Parathyroid adenoma (tissue), 2 donors: ENCODE results near the gene AFAP1L2.

Experiments
- H2AFZ ChIP-seq: fragments of 300-600 bp; sonication (generic); one replicate; pipeline ENCODE4 v1.7.0; 2017; ENCODE audit warnings: antibody characterized with exemption, mild to moderate bottlenecking
- H3K27ac ChIP-seq: fragments of 300-600 bp; sonication (generic); one replicate; pipeline ENCODE4 v1.7.0; 2017
- H3K27me3 ChIP-seq: fragments of 300-600 bp; sonication (generic); one replicate; pipeline ENCODE4 v1.7.0; 2017; ENCODE audit warnings: low read length; ENCODE audit not compliant: control insufficient read depth, insufficient read depth
- H3K36me3 ChIP-seq: fragments of 300-600 bp; sonication (generic); one replicate; pipeline ENCODE4 v1.7.0; 2017; ENCODE audit warnings: low read length; ENCODE audit not compliant: control insufficient read depth, insufficient read depth
- H3K4me1 ChIP-seq: fragments of 300-600 bp; sonication (generic); one replicate; pipeline ENCODE4 v1.7.0; 2017; ENCODE audit warnings: control low read depth
- H3K4me2 ChIP-seq: fragments of 300-600 bp; sonication (generic); one replicate; pipeline ENCODE4 v1.7.0; 2017; ENCODE audit warnings: low read length
- H3K4me3 ChIP-seq: fragments of 300-600 bp; sonication (generic); one replicate; pipeline ENCODE4 v1.7.0; 2017; ENCODE audit warnings: low read depth, low read length
- H3K79me2 ChIP-seq: fragments of 300-600 bp; sonication (generic); one replicate; pipeline ENCODE4 v1.7.0; 2017; ENCODE audit warnings: control low read depth
- H3K9ac ChIP-seq: fragments of 300-600 bp; sonication (generic); one replicate; pipeline ENCODE4 v1.7.0; 2017; ENCODE audit warnings: mild to moderate bottlenecking
- H3K9me3 ChIP-seq: fragments of 300-600 bp; sonication (generic); one replicate; pipeline ENCODE4 v1.7.0; 2017; ENCODE audit warnings: low read length; ENCODE audit not compliant: control insufficient read depth
- CTCF ChIP-seq: fragments of 300-600 bp; sonication (generic); IDR thresholded peaks from one replicate; pipeline ENCODE4 v1.7.0; 2017; ENCODE audit warnings: antibody characterized with exemption, mild to moderate bottlenecking
- donor health status: primary hyperparathyroidism.

The AFAP1L2 gene

GRCh38 chr10:114343623-114344505, 60.4 kb downstream of the AFAP1L2 start:
- Histone ChIP-seq H3K79me2 (peaks cover 52% of the 10 kb centered on the region), H3K9me3 (no peaks in the 10 kb centered on the region), H3K4me3 (no peak overlapping the region), H3K27ac (peak overlapping the region; percentile 74), H3K9ac (no peak overlapping the region), H3K4me1 (peaks cover 65% of the 10 kb centered on the region), H2AFZ (no peak overlapping the region), H3K36me3 (no peaks in the 10 kb centered on the region), H3K27me3 (no peaks in the 10 kb centered on the region), H3K4me2 (peak overlapping the region; percentile 19)
- TF ChIP-seq CTCF = no peak

GRCh38 chr10:114342976-114343375, 61.3 kb downstream of the AFAP1L2 start:
- Histone ChIP-seq H3K4me1 (peaks cover 59% of the 10 kb centered on the region), H2AFZ (no peak overlapping the region), H3K4me3 (no peak overlapping the region), H3K36me3 (no peaks in the 10 kb centered on the region), H3K9me3 (no peaks in the 10 kb centered on the region), H3K27me3 (no peaks in the 10 kb centered on the region), H3K27ac (peak overlapping the region; percentile 74), H3K79me2 (peaks cover 60% of the 10 kb centered on the region), H3K4me2 (peak overlapping the region; percentile 21), H3K9ac (no peak overlapping the region)
- TF ChIP-seq CTCF = no peak

GRCh38 chr10:114340816-114341215, 63.5 kb downstream of the AFAP1L2 start:
- H3K79me2 ChIP-seq = peaks cover 69% of the 10 kb centered on the region
- no peak overlapping the region for H3K4me3 ChIP-seq
- H3K4me1 ChIP-seq = peaks cover 62% of the 10 kb centered on the region
- no peaks in the 10 kb centered on the region for H3K9me3 ChIP-seq
- H3K36me3 ChIP-seq = no peaks in the 10 kb centered on the region
- peak overlapping the region; percentile 74 for H3K27ac ChIP-seq
- no peaks in the 10 kb centered on the region for H3K27me3 ChIP-seq
- no peak overlapping the region for H3K4me2 ChIP-seq
- H2AFZ ChIP-seq = no peak overlapping the region
- H3K9ac ChIP-seq = no peak overlapping the region
- no peak for TF ChIP-seq CTCF

GRCh38 chr10:114337510-114338462, 66.5 kb downstream of the AFAP1L2 start:
- peak overlapping the region; percentile 12 for H3K4me2 ChIP-seq

More at GRCh38 chr10:114337510-114338462, 66.5 kb downstream of the AFAP1L2 start:
- no peaks in the 10 kb centered on the region for H3K27me3 ChIP-seq
- H3K9ac ChIP-seq = no peak overlapping the region
- no peaks in the 10 kb centered on the region for H3K36me3 ChIP-seq
- H2AFZ ChIP-seq = no peak overlapping the region
- peaks cover 65% of the 10 kb centered on the region for H3K4me1 ChIP-seq
- no peak overlapping the region for H3K27ac ChIP-seq
- TF ChIP-seq CTCF = no peak
- H3K79me2 ChIP-seq = peaks cover 54% of the 10 kb centered on the region
- H3K9me3 ChIP-seq = no peaks in the 10 kb centered on the region
- H3K4me3 ChIP-seq = no peak overlapping the region
